Measurements from ENCODE around the gene SRGAP3. TPM values are rescaled to one million over a fixed set of nuclear protein-coding genes. Genes with fewer than 3 reads are reported as not detected.
A peak's percentile ranks its signal among the peaks of the same experiment; 100 is the strongest.

SRGAP3 gene
- total RNA-seq, 4 donors from 2014 or later = 7.5 to 33.8 (median 16.0) TPM

GRCh38 chr3:9000041-9000440 is 249.4 kb downstream of the SRGAP3 start:
- Histone ChIP-seq H3K4me1 (no peaks in the 10 kb centered on the region), H3K27me3 (no peaks in the 10 kb centered on the region)
- in situ Hi-C loops (cut with MboI; ENCODE audit: low pct_ligation_motif_present in 1 of 4, low pct_unique_long_range_greater_than_20kb in 1 of 4, low sequenced_read_pairs in 3 of 4) = no loop called here

GRCh38 chr3:8997151-8997550 is 252.3 kb downstream of the SRGAP3 start:
- Histone ChIP-seq H3K4me1 (no peaks in the 10 kb centered on the region), H3K27me3 (no peaks in the 10 kb centered on the region), H3K9me3 (no peaks in the 10 kb centered on the region), H3K36me3 (no peaks in the 10 kb centered on the region), H3K4me3 (no peak overlapping the region), H3K27ac (peak overlapping the region in 1 of 4 donors; percentile 41)
- TF ChIP-seq CTCF (IDR thresholded peaks at IDR 0.05) (no peak), EP300 (IDR thresholded peaks at IDR 0.05; ENCODE audit: low read depth) (no peak), POLR2A (IDR thresholded peaks at IDR 0.05) (no peak), POLR2AphosphoS5 (IDR thresholded peaks at IDR 0.05) (no peak)
- intact Hi-C loops (cut with DNase I; ENCODE audit: low total_unique reads) = no loop called here
- in situ Hi-C loops (cut with MboI; ENCODE audit: low pct_ligation_motif_present in 1 of 4, low pct_unique_long_range_greater_than_20kb in 1 of 4, low sequenced_read_pairs in 3 of 4) = loop anchor here in 1 of 4 donors (10.0 kb wide), 1 partner anchor 68 kb away; no protein-coding TSS in a partner anchor
- no peak for DNase-seq
- WGBS, 2 donors (ENCODE audit: low coverage in 1 of 2) = 40 to 70% methylated on average over 1 to 3 of the region's 3 CpGs

More at GRCh38 chr3:9000041-9000440, 249.4 kb downstream of the SRGAP3 start:
- DNase-seq = no peak
- H3K27ac ChIP-seq = no peak overlapping the region
- no peaks in the 10 kb centered on the region for H3K36me3 ChIP-seq
- no peak overlapping the region for H3K4me3 ChIP-seq
- no peak for TF ChIP-seq CTCF (IDR thresholded peaks at IDR 0.05)
- no peak for TF ChIP-seq POLR2AphosphoS5 (IDR thresholded peaks at IDR 0.05)
- no peaks in the 10 kb centered on the region for H3K9me3 ChIP-seq
- intact Hi-C loops (cut with DNase I; ENCODE audit: low total_unique reads) = no loop called here

- H3K36me3 ChIP-seq = no peaks in the 10 kb centered on the region
- 62 to 65% methylated on average over 7 to 12 of the region's 12 CpGs for WGBS, 2 donors (ENCODE audit: low coverage in 1 of 2)
- H3K27me3 ChIP-seq = no peaks in the 10 kb centered on the region
- H3K4me3 ChIP-seq = no peak overlapping the region
- DNase-seq = no peak
- in situ Hi-C loops (cut with MboI; ENCODE audit: low pct_ligation_motif_present in 1 of 4, low pct_unique_long_range_greater_than_20kb in 1 of 4, low sequenced_read_pairs in 3 of 4) (loop anchor here in 1 of 4 donors (10.0 kb wide), 1 partner anchor 68 kb away; no protein-coding TSS in a partner anchor), intact Hi-C loops (cut with DNase I; ENCODE audit: low total_unique reads) (no loop called here)
- H3K27ac ChIP-seq = peak overlapping the region in 1 of 4 donors; percentile 41
- H3K9me3 ChIP-seq = no peaks in the 10 kb centered on the region
- TF ChIP-seq POLR2A (IDR thresholded peaks at IDR 0.05) (no peak), POLR2AphosphoS5 (IDR thresholded peaks at IDR 0.05) (no peak), EP300 (IDR thresholded peaks at IDR 0.05; ENCODE audit: low read depth) (no peak), CTCF (IDR thresholded peaks at IDR 0.05) (peak in 3 of 5 experiments; percentile 10 to 22 (median 15))
- no peaks in the 10 kb centered on the region for H3K4me1 ChIP-seq
These were observed 252.7 kb downstream of the SRGAP3 start for GRCh38 chr3:8996681-8997121.

GRCh38 chr3:8996216-8996615 is 253.2 kb downstream of the SRGAP3 start:
- no peak overlapping the region for H3K4me3 ChIP-seq
- no peak for DNase-seq
- in situ Hi-C loops (cut with MboI; ENCODE audit: low pct_ligation_motif_present in 1 of 4, low pct_unique_long_range_greater_than_20kb in 1 of 4, low sequenced_read_pairs in 3 of 4) (loop anchor here in 1 of 4 donors (10.0 kb wide), 1 partner anchor 69 kb away; no protein-coding TSS in a partner anchor), intact Hi-C loops (cut with DNase I; ENCODE audit: low total_unique reads) (no loop called here)
- peak overlapping the region in 1 of 4 donors; percentile 41 for H3K27ac ChIP-seq
- H3K36me3 ChIP-seq = no peaks in the 10 kb centered on the region
- 57 to 84% methylated on average over 1 to 2 of the region's 2 CpGs for WGBS, 2 donors (ENCODE audit: low coverage in 1 of 2)
- no peaks in the 10 kb centered on the region for H3K9me3 ChIP-seq
- TF ChIP-seq CTCF (IDR thresholded peaks at IDR 0.05) (no peak), EP300 (IDR thresholded peaks at IDR 0.05; ENCODE audit: low read depth) (no peak), POLR2A (IDR thresholded peaks at IDR 0.05) (no peak), POLR2AphosphoS5 (IDR thresholded peaks at IDR 0.05) (no peak)
- no peaks in the 10 kb centered on the region for H3K27me3 ChIP-seq
- H3K4me1 ChIP-seq = no peaks in the 10 kb centered on the region
